K562 treated with DMSO at 1 percent for 48 hours (cell line): ENCODE results near the gene TOPAZ1. TPM values are rescaled to one million over a fixed set of nuclear protein-coding genes. Genes with fewer than 3 reads are reported as not detected.

Experiments used
- total RNA-seq: library from RNA; unstranded; fragments of 300-600 nt; gene quantifications from 2 replicates; pipeline ENCODE4 v1.2.3, GENCODE V29; 2022; ENCODE audit warnings: low replicate concordance; ENCODE audit errors: extremely low read depth

The TOPAZ1 gene
- not detected in 2 replicates for total RNA-seq

GRCh38 chr3:44241706-44242105 is at the start of gene TOPAZ1:
Gene TOPAZ1, plus strand, starts transcription at chr3:44241886. Its CDS starts 168 bp downstream, at chr3:44242054.

GRCh38 chr3:44338010-44338827 is 96.5 kb downstream of the TOPAZ1 start, which contains the start of gene TCAIM:
Gene TCAIM, plus strand, starts transcription at chr3:44338766. Its CDS starts 16,017 bp downstream, at chr3:44354783.

Other genes with a start within 250 kb of the TOPAZ1 start
- not detected in 2 replicates for gene TCAIM, start 96.9 kb downstream of the TOPAZ1 start, total RNA-seq
- not detected in 2 replicates for gene ZNF445, start 235.8 kb downstream of the TOPAZ1 start, total RNA-seq